Epithelial cell of esophagus (primary cell): ENCODE results near the gene ADGRD1.

Source experiments
- DNase-seq: peaks from one replicate; pipeline ENCODE4 v3.0.0; 2010; ENCODE audit warnings: low read depth
- H3K4me3 ChIP-seq: 2 replicates; pipeline ENCODE4 v1.5.1; 2011; ENCODE audit warnings: mild to moderate bottlenecking, low read length, control low read depth
- TF ChIP-seq, protein P1 (sequence below): IDR thresholded peaks from 2 replicates; pipeline ENCODE4 v1.5.1; 2011; ENCODE audit warnings: low read depth, mild to moderate bottlenecking, low read length, control low read depth, inconsistent platforms; ENCODE audit not compliant: insufficient read depth; ENCODE audit errors: missing control alignments

The ADGRD1 gene

DNA sequence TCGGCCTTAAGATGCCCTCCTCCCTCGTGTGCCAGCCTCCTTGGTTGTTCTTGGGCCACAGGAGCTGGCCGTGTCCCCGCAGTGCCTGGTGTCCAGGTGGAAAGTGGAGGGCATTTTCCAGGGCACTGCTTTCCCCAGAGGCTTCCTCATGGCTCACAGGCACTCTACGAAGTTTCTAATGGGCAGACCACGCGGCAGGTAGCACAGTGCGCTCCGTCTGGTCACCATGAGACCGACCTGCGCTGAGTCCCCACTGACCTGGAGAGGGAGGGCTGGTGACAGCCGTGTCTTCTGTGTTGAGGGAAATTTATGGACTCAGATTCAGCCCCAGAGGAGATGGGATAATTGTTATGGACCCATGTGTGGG, 186.3 kb downstream of the ADGRD1 start:
- TF ChIP-seq, protein P1, sequence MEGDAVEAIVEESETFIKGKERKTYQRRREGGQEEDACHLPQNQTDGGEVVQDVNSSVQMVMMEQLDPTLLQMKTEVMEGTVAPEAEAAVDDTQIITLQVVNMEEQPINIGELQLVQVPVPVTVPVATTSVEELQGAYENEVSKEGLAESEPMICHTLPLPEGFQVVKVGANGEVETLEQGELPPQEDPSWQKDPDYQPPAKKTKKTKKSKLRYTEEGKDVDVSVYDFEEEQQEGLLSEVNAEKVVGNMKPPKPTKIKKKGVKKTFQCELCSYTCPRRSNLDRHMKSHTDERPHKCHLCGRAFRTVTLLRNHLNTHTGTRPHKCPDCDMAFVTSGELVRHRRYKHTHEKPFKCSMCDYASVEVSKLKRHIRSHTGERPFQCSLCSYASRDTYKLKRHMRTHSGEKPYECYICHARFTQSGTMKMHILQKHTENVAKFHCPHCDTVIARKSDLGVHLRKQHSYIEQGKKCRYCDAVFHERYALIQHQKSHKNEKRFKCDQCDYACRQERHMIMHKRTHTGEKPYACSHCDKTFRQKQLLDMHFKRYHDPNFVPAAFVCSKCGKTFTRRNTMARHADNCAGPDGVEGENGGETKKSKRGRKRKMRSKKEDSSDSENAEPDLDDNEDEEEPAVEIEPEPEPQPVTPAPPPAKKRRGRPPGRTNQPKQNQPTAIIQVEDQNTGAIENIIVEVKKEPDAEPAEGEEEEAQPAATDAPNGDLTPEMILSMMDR = no peak
- no peak overlapping the region for H3K4me3 ChIP-seq
- DNase-seq = no peak

DNA sequence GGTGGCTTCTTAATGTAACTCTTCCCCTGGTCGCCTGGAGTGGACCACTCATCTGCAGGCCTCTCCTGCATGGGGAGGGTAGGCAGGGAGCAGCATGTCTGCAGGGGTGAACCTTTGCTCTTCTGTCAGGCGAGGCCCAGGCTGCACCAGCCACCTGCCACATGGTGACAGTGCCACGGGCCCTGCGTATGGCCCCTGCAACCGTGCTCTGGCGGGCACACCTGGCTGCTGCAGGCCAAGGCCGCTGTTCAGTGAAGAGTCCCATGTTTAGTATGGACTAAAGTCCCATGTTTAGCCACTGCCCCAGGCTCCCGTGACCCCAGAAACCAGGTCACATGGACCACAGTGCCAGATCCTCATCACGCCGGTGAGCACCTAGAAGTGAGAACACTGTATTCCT, 187.0 kb downstream of the ADGRD1 start:
- TF ChIP-seq, protein P1 = no peak
- no peak overlapping the region for H3K4me3 ChIP-seq
- DNase-seq = no peak

- DNase-seq = no peak
- TF ChIP-seq, protein P1 = no peak
- no peak overlapping the region for H3K4me3 ChIP-seq
Observed at GRCh38 chr12:131141514-131141913, 187.8 kb downstream of the ADGRD1 start.

GRCh38 chr12:131142891-131143657, 189.4 kb downstream of the ADGRD1 start:
- no peak overlapping the region for H3K4me3 ChIP-seq
- DNase-seq = no peak
- TF ChIP-seq, protein P1 = no peak

DNA sequence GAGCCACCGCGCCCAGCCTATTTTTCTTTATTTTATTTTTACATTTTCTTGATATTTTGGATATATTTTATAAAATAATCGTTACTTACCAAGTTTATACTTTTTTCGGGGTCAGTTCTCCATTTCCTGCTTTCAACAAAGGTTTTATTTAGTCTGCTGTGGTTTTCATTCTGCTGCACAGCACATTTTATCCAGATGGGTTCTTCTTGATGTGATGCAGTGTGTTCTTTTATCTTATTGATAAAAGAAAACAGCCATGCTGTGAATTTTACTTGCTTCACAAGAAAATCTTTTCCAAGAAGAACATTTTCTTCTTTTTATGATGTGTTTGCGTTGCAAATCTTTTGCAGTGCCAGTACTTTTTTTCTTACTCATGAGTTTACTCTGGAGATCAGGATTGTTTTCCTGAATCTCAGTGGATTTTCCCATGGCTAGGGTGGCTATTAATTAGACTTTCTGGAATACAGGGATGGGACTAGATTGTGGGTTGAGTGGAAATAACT, 192.5 kb downstream of the ADGRD1 start:
- H3K4me3 ChIP-seq = no peak overlapping the region
- no peak for DNase-seq
- TF ChIP-seq, protein P1 = no peak

DNA sequence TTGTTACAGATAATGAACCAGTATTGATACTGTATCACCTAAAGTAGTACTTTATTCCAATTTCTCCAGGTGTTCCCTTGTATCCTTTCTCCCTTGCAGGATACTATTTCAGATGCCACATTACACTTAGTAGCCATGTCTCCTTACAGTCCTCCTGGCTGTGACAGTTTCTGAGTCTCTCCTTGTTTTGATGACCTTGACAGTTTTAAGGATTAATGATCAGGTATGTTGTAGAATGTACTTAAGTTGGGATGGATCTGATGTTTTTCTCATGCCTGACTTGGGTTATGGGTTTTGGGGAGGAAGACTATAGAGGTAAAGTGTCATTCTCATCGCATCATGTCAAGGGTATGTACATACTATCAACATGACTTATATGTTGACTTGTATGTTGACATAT, 193.6 kb downstream of the ADGRD1 start:
- H3K4me3 ChIP-seq = no peak overlapping the region
- no peak for DNase-seq
- TF ChIP-seq, protein P1 = no peak

- no peak overlapping the region for H3K4me3 ChIP-seq
- no peak for DNase-seq
- TF ChIP-seq, protein P1 = no peak
Observed at GRCh38 chr12:131147894-131148293, 194.2 kb downstream of the ADGRD1 start.
